ENCODE measurements around the gene AUTS2.
"Not testable (repeated sequence)": the region's sequence is repeated elsewhere in the genome, so short reads cannot be mapped to it uniquely, and the experiment has no call there.

The AUTS2 gene

GRCh38 chr7:70647801-70648498 lies 1049.7 kb downstream of the AUTS2 start:
- DNase-seq, result peak; percentile 73

GRCh38 chr7:70648499-70648861 lies 1050.2 kb downstream of the AUTS2 start:
- DNase-seq, result not testable (repeated sequence)

GRCh38 chr7:70649323-70649722 lies 1051.0 kb downstream of the AUTS2 start:
- no peak for DNase-seq

GRCh38 chr7:70654146-70654545 lies 1055.9 kb downstream of the AUTS2 start:
- no peak for DNase-seq

- no peak for DNase-seq
Measured at GRCh38 chr7:70654979-70655378, 1056.7 kb downstream of the AUTS2 start.

- no peak for DNase-seq
Measured at GRCh38 chr7:70655694-70656093, 1057.4 kb downstream of the AUTS2 start.

GRCh38 chr7:70657571-70657970 lies 1059.3 kb downstream of the AUTS2 start:
- DNase-seq, result no peak

- no peak for DNase-seq
Measured at GRCh38 chr7:70657989-70658632, 1059.8 kb downstream of the AUTS2 start.

GRCh38 chr7:70659263-70659662 lies 1061.0 kb downstream of the AUTS2 start:
- DNase-seq, result no peak

GRCh38 chr7:70660154-70660818 lies 1062.0 kb downstream of the AUTS2 start:
- no peak for DNase-seq

GRCh38 chr7:70660819-70661191 lies 1062.5 kb downstream of the AUTS2 start:
- no peak for DNase-seq

GRCh38 chr7:70663680-70664079 lies 1065.4 kb downstream of the AUTS2 start:
- DNase-seq, result no peak

- no peak for DNase-seq
Measured at GRCh38 chr7:70665997-70666396, 1067.7 kb downstream of the AUTS2 start.

- DNase-seq, result no peak
Measured at GRCh38 chr7:70667406-70667805, 1069.1 kb downstream of the AUTS2 start.

GRCh38 chr7:70668606-70669358 lies 1070.5 kb downstream of the AUTS2 start:
- no peak for DNase-seq

- no peak for DNase-seq
Measured at GRCh38 chr7:70669854-70670253, 1071.6 kb downstream of the AUTS2 start.

GRCh38 chr7:70670288-70670687 lies 1072.0 kb downstream of the AUTS2 start:
- DNase-seq, result no peak

GRCh38 chr7:70673778-70674570 lies 1075.7 kb downstream of the AUTS2 start:
- no peak for DNase-seq

- peak; percentile 37 for DNase-seq
Measured at GRCh38 chr7:70674571-70675010, 1076.3 kb downstream of the AUTS2 start.

- DNase-seq, result peak; percentile 6
Measured at GRCh38 chr7:70676243-70676642, 1078.0 kb downstream of the AUTS2 start.

- DNase-seq, result peak; percentile 85
Measured at GRCh38 chr7:70678621-70679251, 1080.5 kb downstream of the AUTS2 start.

- DNase-seq, result peak; percentile 70
Measured at GRCh38 chr7:70679661-70680060, 1081.4 kb downstream of the AUTS2 start.
